Activated naive CD4-positive, alpha-beta T cell treated with anti-CD3 and anti-CD28 coated beads, Interleukin-2, amount 50 U/mL, for 24 hours (primary cell): ENCODE results near the gene GSE1.

ENCODE experiments used
- H3K27ac Mint-ChIP-seq: one replicate; pipeline ENCODE4 v1.8.0; 2021; ENCODE audit warnings: mild to moderate bottlenecking, mixed read lengths
- H3K27me3 Mint-ChIP-seq: one replicate; pipeline ENCODE4 v1.8.0; 2021; ENCODE audit warnings: mixed read lengths
- H3K36me3 Mint-ChIP-seq: one replicate; pipeline ENCODE4 v1.8.0; 2021; ENCODE audit warnings: mixed read lengths
- H3K4me1 Mint-ChIP-seq: one replicate; pipeline ENCODE4 v1.8.0; 2021; ENCODE audit warnings: mixed read lengths
- H3K4me3 Mint-ChIP-seq: one replicate; pipeline ENCODE4 v1.8.0; 2021; ENCODE audit warnings: mild to moderate bottlenecking, mixed read lengths
- H3K9me3 Mint-ChIP-seq: one replicate; pipeline ENCODE4 v1.8.0; 2021; ENCODE audit warnings: mixed read lengths

The GSE1 gene

DNA sequence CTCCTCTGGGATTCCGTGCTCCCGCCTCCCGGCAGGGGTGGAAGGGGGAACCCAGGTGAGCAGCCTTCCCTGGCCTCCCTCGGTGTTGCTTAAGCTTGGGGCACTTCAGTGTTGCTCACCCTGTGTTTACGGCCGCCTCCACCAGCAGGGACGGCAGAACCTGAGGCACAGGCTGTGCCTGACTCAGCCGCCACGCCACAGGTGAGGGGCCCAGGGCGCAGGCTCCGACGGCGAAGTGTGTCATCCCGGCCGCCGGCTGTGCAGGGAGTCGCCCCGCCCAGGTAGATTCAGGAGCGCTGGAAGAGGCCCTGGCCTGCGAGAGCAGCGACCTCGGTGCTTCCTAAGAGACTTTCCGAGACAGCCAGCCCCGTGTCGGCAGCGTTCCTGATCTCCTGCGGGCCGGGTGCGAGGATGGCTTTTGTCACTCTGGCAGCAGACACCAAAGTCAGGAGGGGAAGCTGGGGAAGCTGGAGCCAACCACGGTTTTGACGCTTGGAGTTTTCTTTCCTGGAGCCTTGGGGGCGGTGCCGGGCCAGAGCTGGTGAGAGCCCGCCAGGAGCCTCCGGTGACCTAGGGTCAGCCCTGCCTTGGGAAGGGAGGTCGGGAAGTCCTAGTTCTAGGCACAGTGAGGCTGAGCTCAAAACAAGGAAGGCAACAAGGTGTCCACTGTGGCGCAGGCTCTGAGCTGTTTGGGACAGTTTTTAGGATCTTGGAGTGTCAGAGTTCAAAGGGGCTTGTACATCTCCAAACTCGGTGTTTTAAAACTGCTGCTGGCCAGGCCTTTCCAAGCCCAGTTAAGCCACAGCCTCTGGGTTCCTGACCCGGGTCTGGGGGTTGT, 2.1 kb downstream of the GSE1 start:
- H3K36me3 Mint-ChIP-seq: no peaks in the 10 kb centered on the region
- no peak overlapping the region for H3K27ac Mint-ChIP-seq
- peaks cover 4% of the 10 kb centered on the region for H3K27me3 Mint-ChIP-seq
- peaks cover 31% of the 10 kb centered on the region for H3K4me1 Mint-ChIP-seq
- H3K4me3 Mint-ChIP-seq: peak overlapping the region; percentile 64
- H3K9me3 Mint-ChIP-seq: no peaks in the 10 kb centered on the region

DNA sequence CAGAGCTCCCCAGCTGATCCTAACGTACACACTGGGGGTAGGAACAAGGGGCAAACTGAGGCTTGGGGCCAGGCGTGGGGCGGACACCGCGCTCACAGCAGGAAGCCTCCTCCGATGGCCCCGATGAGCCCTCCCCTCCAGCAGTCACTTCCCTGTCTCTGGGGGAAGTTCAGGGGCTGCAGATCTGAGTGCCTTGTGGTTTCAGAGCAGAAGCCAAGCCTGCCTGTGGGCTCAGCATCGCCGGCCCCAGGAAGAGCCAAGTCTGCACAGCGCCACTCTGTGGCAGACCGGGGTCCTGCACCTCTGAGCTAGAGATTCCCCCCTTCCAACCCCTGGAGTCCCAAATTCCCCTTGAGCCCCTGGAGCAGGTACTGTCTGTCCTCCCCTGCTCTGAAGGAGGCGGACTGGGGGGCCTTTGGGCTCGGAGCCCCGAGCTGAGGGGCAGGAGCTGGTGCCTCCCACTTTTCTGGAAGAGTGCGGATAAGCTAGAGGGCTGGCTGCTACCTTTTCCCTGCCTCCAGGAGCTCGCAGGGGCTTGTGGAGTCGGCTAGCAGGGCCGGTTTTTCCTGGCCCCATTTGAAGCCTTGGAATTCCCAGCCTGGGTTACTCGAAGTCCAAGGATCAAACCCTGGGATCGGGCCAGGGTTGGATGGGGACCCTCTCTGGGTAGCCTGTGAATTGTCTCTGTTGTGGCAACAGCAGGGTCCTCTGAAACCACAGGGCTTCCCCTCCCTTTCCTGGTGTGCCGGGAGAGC, 2.9 kb downstream of the GSE1 start:
- peaks cover 4% of the 10 kb centered on the region for H3K27me3 Mint-ChIP-seq
- peaks cover 25% of the 10 kb centered on the region for H3K4me1 Mint-ChIP-seq
- peak overlapping the region; percentile 70 for H3K4me3 Mint-ChIP-seq
- H3K36me3 Mint-ChIP-seq: no peaks in the 10 kb centered on the region
- H3K27ac Mint-ChIP-seq: no peak overlapping the region
- H3K9me3 Mint-ChIP-seq: no peaks in the 10 kb centered on the region

DNA sequence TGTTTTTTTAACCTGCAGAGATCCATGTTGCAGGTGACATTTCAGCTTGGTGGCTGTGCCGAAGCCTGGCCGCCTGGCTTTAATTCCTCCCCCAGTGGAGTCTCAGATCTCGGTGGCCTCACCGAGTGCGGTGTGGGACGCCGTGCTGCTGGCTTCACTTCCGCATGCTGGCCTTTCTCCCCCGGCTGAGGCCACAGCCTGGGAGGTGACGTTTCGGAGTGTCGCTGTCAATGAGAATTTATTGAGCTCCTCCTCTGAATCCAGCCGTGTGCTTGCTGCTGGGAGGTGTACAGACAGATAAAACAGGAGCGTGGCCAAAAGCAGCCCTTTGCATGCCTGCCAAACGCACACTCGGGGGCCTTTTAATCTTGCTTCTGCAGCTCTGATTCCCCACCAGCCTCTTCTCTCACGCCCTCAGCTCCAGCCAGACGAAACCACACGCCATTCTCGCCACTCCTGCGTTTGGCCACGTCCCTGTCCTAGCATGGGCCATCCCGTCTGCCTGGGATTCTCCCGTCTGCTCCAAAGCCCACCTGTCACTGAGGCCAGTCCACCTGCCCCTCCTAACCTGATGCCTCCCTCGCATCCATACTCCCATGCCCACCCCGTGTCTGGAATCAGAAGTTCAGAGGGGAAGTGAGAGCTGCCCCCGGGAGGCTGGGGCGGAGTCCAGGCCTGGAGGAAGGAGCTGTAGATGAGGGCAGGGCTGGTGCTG, 3.6 kb downstream of the GSE1 start:
- peak overlapping the region; percentile 80 for H3K27ac Mint-ChIP-seq
- H3K36me3 Mint-ChIP-seq: no peaks in the 10 kb centered on the region
- peak overlapping the region; percentile 70 for H3K4me3 Mint-ChIP-seq
- peaks cover 4% of the 10 kb centered on the region for H3K27me3 Mint-ChIP-seq
- H3K9me3 Mint-ChIP-seq: no peaks in the 10 kb centered on the region
- H3K4me1 Mint-ChIP-seq: peaks cover 25% of the 10 kb centered on the region

DNA sequence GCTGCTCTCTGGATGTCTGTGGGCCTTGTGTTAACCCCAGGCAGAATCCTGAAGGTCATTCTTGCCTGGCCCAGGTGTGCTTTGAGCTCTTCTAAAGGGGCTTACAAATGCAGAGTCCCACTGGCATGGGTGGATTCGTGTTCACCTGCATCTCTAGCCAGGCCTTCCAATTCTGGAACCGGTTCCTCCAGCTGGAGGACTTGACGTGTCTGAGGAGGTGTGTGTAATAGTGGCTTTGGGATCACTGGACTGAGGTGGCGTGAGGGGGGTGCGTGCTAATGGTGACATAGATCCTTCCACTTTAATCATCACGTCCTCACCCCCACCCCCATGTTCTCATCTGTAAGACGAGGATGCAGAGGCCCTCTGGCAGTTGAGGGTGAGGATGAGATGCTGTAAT, 4.8 kb downstream of the GSE1 start:
- H3K4me3 Mint-ChIP-seq: peak overlapping the region; percentile 30
- peaks cover 30% of the 10 kb centered on the region for H3K4me1 Mint-ChIP-seq
- peaks cover 4% of the 10 kb centered on the region for H3K27me3 Mint-ChIP-seq
- H3K36me3 Mint-ChIP-seq: no peaks in the 10 kb centered on the region
- H3K9me3 Mint-ChIP-seq: no peaks in the 10 kb centered on the region
- H3K27ac Mint-ChIP-seq: no peak overlapping the region

DNA sequence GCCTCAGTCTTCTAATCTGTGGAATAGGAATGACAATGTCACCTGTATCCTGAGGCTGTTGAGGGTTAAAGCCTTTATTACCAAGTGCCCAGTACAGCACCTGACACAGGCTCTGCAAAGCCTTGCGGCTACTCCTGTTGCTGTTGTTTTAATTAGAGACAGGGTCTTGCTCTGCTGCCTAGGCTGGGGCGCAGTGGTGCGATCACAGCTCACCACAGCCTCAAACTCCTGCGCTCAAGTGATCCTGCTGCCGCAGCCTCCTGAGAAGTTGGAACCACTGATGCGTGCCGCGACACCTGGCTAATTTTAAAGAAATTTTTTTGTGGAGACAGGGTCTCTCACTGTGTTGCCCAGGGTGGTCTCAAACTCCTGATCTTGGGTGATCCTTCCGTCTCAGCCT, 5.4 kb downstream of the GSE1 start:
- Mint-ChIP-seq H3K4me3 (no peak overlapping the region), H3K4me1 (peaks cover 30% of the 10 kb centered on the region), H3K27ac (no peak overlapping the region), H3K27me3 (peaks cover 4% of the 10 kb centered on the region), H3K9me3 (no peaks in the 10 kb centered on the region), H3K36me3 (no peaks in the 10 kb centered on the region)

DNA sequence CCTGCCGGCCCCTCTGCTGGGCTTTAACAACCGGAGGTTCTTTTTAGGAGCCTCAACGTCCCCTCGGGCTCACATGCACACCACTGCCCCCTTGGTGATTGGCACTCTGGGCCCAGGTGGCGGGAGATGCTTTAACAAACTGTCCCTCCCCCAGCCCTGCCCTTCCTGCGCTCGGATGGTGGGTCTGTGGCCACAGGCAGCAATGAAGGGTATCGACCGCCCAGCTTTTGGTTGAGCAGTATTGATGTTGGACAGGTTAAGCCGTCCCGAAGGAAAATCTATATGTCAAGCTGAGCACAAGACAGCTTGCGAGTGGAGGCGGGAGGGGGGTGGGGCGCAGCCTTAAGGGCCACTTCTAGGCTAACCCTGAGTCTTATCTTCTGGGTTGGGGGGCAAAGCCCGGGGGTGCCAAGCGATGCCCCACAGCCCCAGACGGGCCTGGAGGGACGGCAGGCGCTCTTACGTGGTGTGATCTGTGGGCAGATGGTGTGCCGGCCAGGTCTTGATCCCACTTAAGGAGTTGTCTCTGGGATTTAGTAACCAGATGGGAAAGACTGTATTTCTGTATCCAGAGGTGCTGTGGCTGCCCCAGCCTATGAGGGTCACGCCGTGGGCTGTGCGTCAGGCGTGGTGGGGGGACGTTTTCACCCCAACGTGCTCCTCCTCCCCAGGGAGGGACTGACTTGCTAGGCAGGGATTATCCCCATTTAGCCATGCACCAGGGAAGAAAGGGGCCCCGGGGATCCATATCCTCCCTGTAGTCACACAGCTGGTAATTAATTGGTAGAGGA, 6.2 kb downstream of the GSE1 start:
- Mint-ChIP-seq H3K36me3 (no peaks in the 10 kb centered on the region), H3K27ac (no peak overlapping the region), H3K27me3 (peaks cover 4% of the 10 kb centered on the region), H3K9me3 (no peaks in the 10 kb centered on the region), H3K4me1 (peaks cover 30% of the 10 kb centered on the region), H3K4me3 (no peak overlapping the region)

DNA sequence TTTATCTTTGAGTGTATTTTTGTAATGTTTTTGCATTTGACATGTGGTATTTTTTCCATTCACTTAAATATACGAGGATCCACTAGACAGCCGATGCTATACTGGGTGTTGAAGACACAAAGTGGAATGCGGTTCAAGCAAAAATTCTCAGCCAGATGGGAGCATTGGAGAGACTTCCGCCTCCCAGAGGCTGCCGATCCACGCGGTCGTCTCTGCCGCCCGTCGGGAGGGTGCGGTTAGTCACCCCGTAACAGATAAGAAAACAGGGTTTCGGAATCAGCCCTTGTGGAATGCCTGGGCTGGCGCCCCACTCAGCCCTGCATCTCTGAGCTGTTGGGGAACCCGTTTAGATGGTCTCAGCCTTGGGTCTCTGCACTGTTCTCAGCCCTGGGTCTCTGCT, 7.3 kb downstream of the GSE1 start:
- Mint-ChIP-seq H3K4me3 (no peak overlapping the region), H3K4me1 (peaks cover 21% of the 10 kb centered on the region), H3K9me3 (no peaks in the 10 kb centered on the region), H3K27me3 (peaks cover 4% of the 10 kb centered on the region), H3K27ac (no peak overlapping the region), H3K36me3 (no peaks in the 10 kb centered on the region)

DNA sequence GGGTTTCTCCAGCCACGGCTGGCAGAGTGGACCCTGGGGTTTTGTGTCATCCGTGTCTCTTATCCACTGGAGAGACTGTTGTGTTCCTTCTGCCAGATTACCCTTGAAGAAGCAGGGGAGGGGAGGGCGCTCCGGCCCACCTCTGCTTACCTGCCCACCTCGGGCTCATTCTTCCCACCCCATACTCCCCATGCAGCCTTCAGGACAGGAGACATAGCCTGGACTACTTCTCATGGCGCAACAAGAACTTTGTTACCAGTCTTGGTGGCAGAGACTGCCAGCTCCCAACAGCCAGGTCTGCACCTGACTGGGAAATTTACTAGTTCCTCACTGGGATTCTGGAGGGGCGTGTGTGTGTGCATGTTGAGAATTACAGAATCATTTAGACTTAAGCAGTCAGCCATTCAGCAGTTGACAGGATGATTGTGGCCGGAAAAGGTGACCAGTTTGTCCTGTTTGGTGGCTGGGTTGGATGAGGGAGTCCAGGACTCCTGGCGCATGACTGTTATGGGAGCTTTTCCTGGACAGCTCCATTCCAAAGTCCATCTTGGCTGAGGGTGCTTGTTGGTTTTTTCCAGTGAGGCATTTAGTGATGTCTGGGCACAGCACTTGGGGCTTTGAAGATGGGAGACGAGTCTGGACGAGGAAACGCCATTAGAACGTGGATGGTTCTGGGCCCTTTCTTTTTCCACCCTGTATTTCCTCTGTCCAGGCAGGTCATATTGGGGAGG, 8.7 kb downstream of the GSE1 start:
- Mint-ChIP-seq H3K9me3 (no peaks in the 10 kb centered on the region), H3K27ac (no peak overlapping the region), H3K4me1 (peaks cover 17% of the 10 kb centered on the region), H3K4me3 (no peak overlapping the region), H3K36me3 (no peaks in the 10 kb centered on the region), H3K27me3 (peaks cover 4% of the 10 kb centered on the region)

DNA sequence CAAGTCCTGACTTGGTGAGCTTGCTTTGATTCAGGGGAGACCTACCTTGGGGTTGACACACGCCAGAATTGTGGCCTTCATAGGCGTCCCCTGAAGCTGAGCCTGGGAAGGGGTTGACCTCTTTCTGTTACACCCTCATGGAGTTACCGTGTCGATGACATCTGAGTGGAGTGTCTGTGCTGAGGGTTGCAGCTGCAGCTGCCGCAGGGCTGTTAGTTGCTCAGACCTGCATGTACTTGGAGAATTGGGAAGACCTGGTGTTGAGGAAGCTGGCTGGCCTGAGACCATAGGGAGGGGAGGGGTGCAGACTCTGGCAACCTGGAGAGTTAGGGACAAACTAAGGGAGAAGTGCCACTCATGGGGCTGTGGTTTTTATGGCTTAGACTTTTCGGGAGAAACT, 9.6 kb downstream of the GSE1 start:
- H3K27me3 Mint-ChIP-seq: peaks cover 3% of the 10 kb centered on the region
- no peaks in the 10 kb centered on the region for H3K36me3 Mint-ChIP-seq
- H3K4me3 Mint-ChIP-seq: no peak overlapping the region
- no peaks in the 10 kb centered on the region for H3K9me3 Mint-ChIP-seq
- H3K4me1 Mint-ChIP-seq: peaks cover 13% of the 10 kb centered on the region
- no peak overlapping the region for H3K27ac Mint-ChIP-seq

DNA sequence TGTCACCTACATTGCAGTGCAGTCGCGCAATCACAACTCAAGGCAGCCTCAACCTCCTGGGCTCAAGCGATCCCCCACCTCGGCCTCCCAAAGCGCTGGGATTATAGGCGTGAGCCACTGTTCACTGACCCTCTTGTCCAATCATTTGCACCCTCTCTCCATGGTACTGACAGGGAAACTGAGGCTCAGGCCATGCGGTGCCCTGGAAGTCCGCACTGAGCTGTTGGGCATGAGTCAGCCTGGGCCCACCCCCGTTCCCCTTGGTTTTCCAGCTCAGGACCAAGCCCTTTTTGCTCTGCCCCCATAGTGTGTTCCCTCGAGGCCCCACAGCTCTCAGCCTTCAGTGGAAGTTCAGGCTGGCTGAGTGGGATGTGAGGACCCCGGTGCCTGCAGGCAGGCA, 10.1 kb downstream of the GSE1 start:
- Mint-ChIP-seq H3K27ac (no peak overlapping the region), H3K36me3 (no peaks in the 10 kb centered on the region), H3K4me1 (peaks cover 9% of the 10 kb centered on the region), H3K27me3 (no peaks in the 10 kb centered on the region), H3K4me3 (no peak overlapping the region), H3K9me3 (no peaks in the 10 kb centered on the region)

DNA sequence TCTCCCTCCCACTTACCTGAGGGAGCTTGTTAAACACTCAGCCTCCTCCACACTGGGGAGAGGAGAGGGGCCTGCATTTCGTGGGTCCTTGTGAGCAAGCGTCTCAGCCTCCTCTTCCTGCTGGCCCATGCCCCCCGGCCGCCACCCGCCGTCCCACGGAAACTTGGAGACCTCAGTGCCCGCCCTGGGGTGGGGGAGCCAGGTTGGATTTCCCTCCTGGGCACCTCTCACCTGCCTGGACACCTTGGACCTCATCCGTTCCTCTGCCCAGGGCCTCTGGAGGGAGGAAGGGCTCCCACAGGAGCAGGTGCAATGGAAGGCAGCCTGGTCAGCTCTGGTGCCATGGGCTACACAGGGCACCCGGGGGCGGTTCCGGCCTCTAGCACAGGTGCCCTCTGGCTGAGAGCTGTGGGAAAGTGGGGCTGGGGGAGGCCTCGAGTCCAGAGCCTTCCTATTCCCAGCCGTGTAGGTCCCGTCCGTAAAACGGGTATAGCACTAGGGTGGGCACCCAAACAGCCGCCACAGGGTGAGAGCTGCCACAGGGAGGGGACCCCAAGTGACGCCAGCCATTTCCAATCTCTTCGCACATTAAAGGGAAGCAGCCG, 11.0 kb downstream of the GSE1 start:
- Mint-ChIP-seq H3K4me3 (no peak overlapping the region), H3K36me3 (no peaks in the 10 kb centered on the region), H3K4me1 (peaks cover 15% of the 10 kb centered on the region), H3K9me3 (no peaks in the 10 kb centered on the region), H3K27ac (no peak overlapping the region), H3K27me3 (no peaks in the 10 kb centered on the region)

DNA sequence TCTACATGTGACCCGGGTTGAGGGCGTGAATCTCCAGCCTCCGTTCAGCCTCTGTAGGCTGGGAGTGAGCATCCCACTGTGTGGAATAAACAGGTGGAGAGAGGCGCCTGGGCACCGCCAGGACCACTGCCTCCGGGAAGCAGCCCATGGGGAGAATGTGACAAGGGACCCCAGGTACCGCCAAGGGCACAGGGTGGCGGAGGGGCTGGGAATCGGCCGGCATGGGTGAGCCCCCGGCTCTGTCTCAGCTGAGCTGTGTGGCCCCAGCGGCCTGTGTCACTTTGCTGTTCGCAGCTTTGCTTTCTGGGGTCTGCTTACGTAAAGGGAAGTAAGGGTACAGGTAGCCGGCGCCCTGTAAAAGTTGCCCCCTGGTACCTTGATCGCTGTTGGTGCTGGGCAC, 11.5 kb downstream of the GSE1 start:
- no peaks in the 10 kb centered on the region for H3K9me3 Mint-ChIP-seq
- H3K4me1 Mint-ChIP-seq: peaks cover 15% of the 10 kb centered on the region
- H3K36me3 Mint-ChIP-seq: peaks cover 1% of the 10 kb centered on the region
- H3K27me3 Mint-ChIP-seq: no peaks in the 10 kb centered on the region
- no peak overlapping the region for H3K4me3 Mint-ChIP-seq
- no peak overlapping the region for H3K27ac Mint-ChIP-seq

DNA sequence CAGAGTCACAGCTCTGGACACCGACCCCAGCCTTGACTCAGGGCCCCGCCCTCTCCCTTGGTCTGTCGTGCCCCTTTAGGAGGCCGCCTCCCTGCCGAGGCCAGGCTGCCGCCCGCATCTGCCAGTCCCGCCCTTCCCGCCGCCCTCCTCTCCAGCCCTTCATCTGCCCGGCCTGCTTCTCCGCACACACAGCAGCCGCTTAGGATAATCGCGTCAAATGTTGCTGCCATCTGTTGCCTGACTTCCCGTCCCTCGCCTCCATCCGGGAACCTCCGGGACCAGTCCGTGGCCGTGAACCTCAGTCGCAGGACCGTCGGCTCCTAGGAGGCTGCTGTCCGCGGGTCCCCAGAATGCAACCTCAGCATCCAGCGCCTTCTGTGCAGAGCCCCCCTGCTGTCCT, 11.9 kb downstream of the GSE1 start:
- Mint-ChIP-seq H3K4me3 (no peak overlapping the region), H3K27me3 (no peaks in the 10 kb centered on the region), H3K36me3 (peaks cover 3% of the 10 kb centered on the region), H3K9me3 (no peaks in the 10 kb centered on the region), H3K27ac (no peak overlapping the region), H3K4me1 (peaks cover 15% of the 10 kb centered on the region)

DNA sequence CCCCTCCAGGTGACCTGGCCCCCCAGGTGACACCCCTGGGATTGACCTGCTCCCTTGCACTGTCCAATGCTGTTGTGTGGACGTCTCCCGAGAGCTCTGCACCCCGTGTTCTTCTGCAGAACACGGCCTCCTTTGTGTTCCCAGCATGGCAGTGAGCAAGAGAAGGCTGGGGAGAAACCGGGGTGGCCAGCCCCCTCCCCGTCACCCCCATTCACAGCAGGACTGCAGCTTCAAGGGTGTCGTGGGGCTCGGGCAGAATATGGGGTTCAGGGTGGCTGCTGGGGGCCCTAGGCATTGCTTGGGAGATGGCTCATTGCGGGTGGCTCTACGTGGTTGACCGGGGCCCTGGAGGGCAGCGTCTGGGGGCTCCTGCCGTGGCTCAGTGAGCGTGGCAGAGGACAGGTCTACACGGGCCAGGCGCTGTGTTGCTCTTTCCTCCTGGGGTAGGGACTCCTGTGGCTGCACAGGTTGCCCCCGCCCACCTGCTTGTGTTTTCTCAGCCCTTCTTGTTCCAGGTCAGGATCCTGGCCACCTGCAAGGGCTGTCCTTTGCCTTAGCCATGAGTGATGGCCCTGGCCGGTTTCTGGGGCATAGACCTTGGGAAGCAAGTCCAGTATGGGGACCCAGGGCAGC, 12.5 kb downstream of the GSE1 start:
- H3K4me3 Mint-ChIP-seq: no peak overlapping the region
- H3K9me3 Mint-ChIP-seq: no peaks in the 10 kb centered on the region
- H3K27me3 Mint-ChIP-seq: no peaks in the 10 kb centered on the region
- H3K27ac Mint-ChIP-seq: no peak overlapping the region
- H3K4me1 Mint-ChIP-seq: peaks cover 15% of the 10 kb centered on the region
- H3K36me3 Mint-ChIP-seq: peaks cover 3% of the 10 kb centered on the region
